PC-9 (cell line): ENCODE results near the gene HECTD1. TPM values are rescaled to one million over a fixed set of nuclear protein-coding genes. Genes with fewer than 3 reads are reported as not detected.

Experiments used
- BruUV-seq: library from RNA; stranded (reverse); fragments of 400-500 nt; replicated peaks from 2 replicates; lab custom pipeline; 2021; lab: Mats Ljungman, UMichigan
- CTCF ChIA-PET: fragments of 300-600 bp; sonication (Branson Sonifier 250); formaldehyde crosslinking; loops from one replicate; lab custom pipeline; 2022; ENCODE audit warnings: antibody characterized with exemption; lab: Charles Lee
- POLR2A ChIA-PET: fragments of 300-600 bp; sonication (Branson Sonifier 250); formaldehyde crosslinking; loops from one replicate; lab custom pipeline; 2022; ENCODE audit warnings: antibody characterized with exemption; ENCODE audit not compliant: unreplicated experiment; lab: Charles Lee
- DNase-seq, 2 experiments: peaks; one replicate each; pipeline versions ENCODE4 v3.0.0 to v3.0.0-alpha.2; 2015 to 2022; ENCODE audit warnings: mixed read lengths in 1 of 2
- H2AFZ ChIP-seq: fragments of 200-600 bp; sonication (generic); 2 replicates; pipeline ENCODE4 v1.8.1; 2017; ENCODE audit warnings: antibody characterized with exemption
- H3F3A ChIP-seq: fragments of 200-600 bp; sonication (generic); 2 replicates; pipeline ENCODE4 v1.8.1; 2017; ENCODE audit warnings: antibody characterized with exemption, mild to moderate bottlenecking, low read depth; ENCODE audit not compliant: insufficient read depth
- H3K27ac ChIP-seq: fragments of 200-600 bp; sonication (generic); 2 replicates; pipeline ENCODE4 v1.6.1; 2016; ENCODE audit warnings: mixed run types
- H3K27me3 ChIP-seq: fragments of 200-600 bp; sonication (generic); 2 replicates; pipeline ENCODE4 v1.6.1; 2016; ENCODE audit warnings: low read depth, mixed run types; ENCODE audit not compliant: insufficient read depth
- H3K36me3 ChIP-seq: fragments of 200-600 bp; sonication (generic); 2 replicates; pipeline ENCODE4 v1.6.1; 2016; ENCODE audit warnings: low read depth, mixed run types
- H3K4me1 ChIP-seq: fragments of 200-600 bp; sonication (generic); replicated peaks from 2 replicates; pipeline ENCODE4 v1.6.1; 2016; ENCODE audit warnings: mixed run types; ENCODE audit not compliant: insufficient read depth
- H3K4me2 ChIP-seq: fragments of 200-600 bp; sonication (generic); 2 replicates; pipeline ENCODE4 v1.6.1; 2017; ENCODE audit warnings: mixed run types
- H3K4me3 ChIP-seq: fragments of 200-600 bp; sonication (generic); 2 replicates; pipeline ENCODE4 v1.6.1; 2016; ENCODE audit warnings: mixed run types
- H3K79me2 ChIP-seq: fragments of 200-600 bp; sonication (generic); 2 replicates; pipeline ENCODE4 v1.6.1; 2017; ENCODE audit warnings: low read depth, mixed run types
- H3K9me2 ChIP-seq: fragments of 200-600 bp; sonication (generic); 2 replicates; pipeline ENCODE4 v1.8.1; 2017; ENCODE audit warnings: mild to moderate bottlenecking; ENCODE audit not compliant: insufficient read depth
- H3K9me3 ChIP-seq: fragments of 200-600 bp; sonication (generic); 2 replicates; pipeline ENCODE4 v1.8.1; 2016; ENCODE audit warnings: low read depth; ENCODE audit not compliant: insufficient read depth
- H4K20me1 ChIP-seq: fragments of 200-600 bp; sonication (generic); 2 replicates; pipeline ENCODE4 v1.8.1; 2017; ENCODE audit not compliant: insufficient read depth
- CTCF ChIP-seq: fragments of 200-600 bp; sonication (generic); conservative IDR thresholded peaks from 2 replicates; pipeline ENCODE4 v1.6.1; 2017; ENCODE audit warnings: mixed run types, antibody characterized with exemption, mild to moderate bottlenecking, moderate library complexity
- EZH2 ChIP-seq: fragments of 200-600 bp; sonication (generic); IDR thresholded peaks from 2 replicates; pipeline ENCODE4 v1.8.0; 2017; ENCODE audit warnings: antibody characterized with exemption, low read depth
- intact Hi-C: fragments of 100-400 bp; cut with micrococcal nuclease; formaldehyde crosslinking; loops from one replicate; pipeline ENCODE4 v1.10.0; 2022; ENCODE audit not compliant: unreplicated experiment
- total RNA-seq: library from RNA; stranded (reverse); gene quantifications from 2 replicates; pipeline ENCODE4 v1.2.3, GENCODE V29; 2021

HECTD1 gene
- total RNA-seq, 1 experiment from 2014 or later, result 93.9 TPM

DNA sequence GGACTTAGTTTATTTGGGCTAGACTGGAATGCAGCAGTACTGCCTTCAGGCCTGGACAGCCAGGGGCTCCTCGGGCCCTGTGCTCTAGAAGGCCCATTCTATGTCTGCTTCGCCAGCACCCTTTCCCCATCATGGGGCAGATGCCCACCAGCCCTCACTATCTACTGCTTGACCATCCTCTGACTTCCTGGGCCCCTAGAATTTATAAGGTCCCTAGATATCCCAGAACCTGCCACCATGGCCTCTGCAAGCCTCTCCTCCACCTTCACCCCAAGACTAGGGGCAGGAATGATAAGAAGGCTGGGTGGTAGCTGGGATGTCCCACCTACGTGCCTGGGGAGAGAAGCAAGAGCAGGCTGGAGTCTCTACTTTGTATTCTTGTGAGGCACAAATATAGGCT, 122.6 kb downstream of the HECTD1 start:
- no TSS peak for BruUV-seq
- DNase-seq, result no peak
- Histone ChIP-seq H3K27ac (no peak overlapping the region), H3K4me1 (0 out of 2 replicates have a peak, but pooled peaks cover 4% of the 10 kb centered on the region), H3F3A (no peaks in the 10 kb centered on the region), H3K9me3 (no peaks in the 10 kb centered on the region), H3K36me3 (no peaks in the 10 kb centered on the region), H4K20me1 (no peaks in the 10 kb centered on the region), H2AFZ (no peak overlapping the region), H3K4me3 (no peak overlapping the region), H3K9me2 (no peaks in the 10 kb centered on the region), H3K4me2 (no peak overlapping the region), H3K79me2 (no peaks in the 10 kb centered on the region), H3K27me3 (no peaks in the 10 kb centered on the region)
- TF ChIP-seq CTCF, result no peak
- no peak for TF ChIP-seq EZH2
- intact Hi-C loops, result no loop called here
- ChIA-PET CTCF (no interaction called here), POLR2A (no interaction called here)

DNA sequence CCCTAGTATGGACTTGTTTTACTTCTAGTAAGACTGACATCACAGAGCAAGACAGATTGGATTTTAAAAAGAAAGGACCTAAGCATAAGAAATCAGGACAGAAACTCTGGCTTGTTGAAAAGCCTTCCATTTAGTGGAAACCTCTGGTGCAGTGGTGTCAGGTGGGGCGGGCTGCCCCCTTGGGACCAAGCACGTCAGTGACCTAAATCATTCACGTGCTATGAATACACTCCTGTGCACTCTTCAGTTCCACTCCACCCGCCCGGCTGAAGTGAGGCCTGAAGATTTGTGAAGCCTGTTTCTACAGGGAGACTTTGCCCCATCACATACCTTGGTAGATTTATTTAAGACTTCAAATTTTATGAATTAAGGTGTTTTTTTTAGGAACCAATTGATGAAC, 123.2 kb downstream of the HECTD1 start:
- Histone ChIP-seq H3K4me3 (no peak overlapping the region), H3K4me2 (no peak overlapping the region), H3K27ac (no peak overlapping the region), H4K20me1 (no peaks in the 10 kb centered on the region), H3K79me2 (no peaks in the 10 kb centered on the region), H3K27me3 (no peaks in the 10 kb centered on the region), H2AFZ (no peak overlapping the region), H3F3A (no peaks in the 10 kb centered on the region), H3K9me3 (no peaks in the 10 kb centered on the region), H3K9me2 (no peaks in the 10 kb centered on the region), H3K36me3 (no peaks in the 10 kb centered on the region), H3K4me1 (0 out of 2 replicates have a peak, but pooled peaks cover 7% of the 10 kb centered on the region)
- intact Hi-C loops, result loop anchor here (5.0 kb wide), 1 partner anchor 57 kb away; the partner anchor contains the start of genes AP4S1 and STRN3
- POLR2A ChIA-PET, result no interaction called here
- DNase-seq, result no peak
- TF ChIP-seq CTCF, result no peak
- no peak for TF ChIP-seq EZH2
- no TSS peak for BruUV-seq
- CTCF ChIA-PET, result no interaction called here

GRCh38 chr14:31083781-31084180, 123.8 kb downstream of the HECTD1 start:
- ChIA-PET CTCF (no interaction called here), POLR2A (no interaction called here)
- intact Hi-C loops, result loop anchor here (2.0 to 5.0 kb wide), 2 partner anchors 56 to 103 kb away; partner anchors contain the start of genes AP4S1 and STRN3
- DNase-seq, result no peak
- Histone ChIP-seq H3K27ac (no peak overlapping the region), H3K9me3 (no peaks in the 10 kb centered on the region), H2AFZ (no peak overlapping the region), H3K4me1 (0 out of 2 replicates have a peak, but pooled peaks cover 7% of the 10 kb centered on the region), H3K4me2 (no peak overlapping the region), H3F3A (no peaks in the 10 kb centered on the region), H4K20me1 (no peaks in the 10 kb centered on the region), H3K79me2 (no peaks in the 10 kb centered on the region), H3K27me3 (no peaks in the 10 kb centered on the region), H3K4me3 (no peak overlapping the region), H3K36me3 (no peaks in the 10 kb centered on the region), H3K9me2 (no peaks in the 10 kb centered on the region)
- no TSS peak for BruUV-seq
- no peak for TF ChIP-seq CTCF
- no peak for TF ChIP-seq EZH2
